SHP77 treated with DMSO at 0.1 percent for 48 hours (cell line): ENCODE results near the gene ZDHHC19.
"Not testable (repeated sequence)": the region's sequence is repeated elsewhere in the genome, so short reads cannot be mapped to it uniquely, and the experiment has no call there.

Source experiments
- DNase-seq: peaks from one replicate; lab custom pipeline; 2025; lab: John Stamatoyannopoulos, UW

The ZDHHC19 gene

DNA sequence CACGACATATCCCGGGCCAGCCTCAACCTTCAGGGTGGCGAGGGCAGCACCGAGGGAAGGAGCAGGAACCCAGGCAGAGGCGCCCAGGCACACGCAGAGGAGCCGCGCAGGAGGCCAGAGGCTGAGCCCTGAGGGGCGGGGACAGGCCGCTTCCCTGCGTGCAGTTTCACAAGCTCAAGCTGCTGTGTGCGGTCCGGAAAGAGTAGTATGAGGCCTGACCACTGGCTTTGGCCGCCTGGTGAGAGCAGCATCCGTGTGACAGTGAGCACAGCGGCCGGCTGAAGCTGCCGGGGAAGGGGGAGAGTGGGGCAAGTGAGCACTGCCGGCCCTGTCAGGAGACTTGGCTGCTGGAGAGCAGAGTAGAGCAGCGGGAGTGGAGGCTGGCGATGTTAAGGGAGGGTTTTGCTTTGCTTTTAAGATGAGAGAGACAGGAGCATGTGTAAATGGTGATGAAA, 8.7 kb downstream of the ZDHHC19 start:
- no peak for DNase-seq

DNA sequence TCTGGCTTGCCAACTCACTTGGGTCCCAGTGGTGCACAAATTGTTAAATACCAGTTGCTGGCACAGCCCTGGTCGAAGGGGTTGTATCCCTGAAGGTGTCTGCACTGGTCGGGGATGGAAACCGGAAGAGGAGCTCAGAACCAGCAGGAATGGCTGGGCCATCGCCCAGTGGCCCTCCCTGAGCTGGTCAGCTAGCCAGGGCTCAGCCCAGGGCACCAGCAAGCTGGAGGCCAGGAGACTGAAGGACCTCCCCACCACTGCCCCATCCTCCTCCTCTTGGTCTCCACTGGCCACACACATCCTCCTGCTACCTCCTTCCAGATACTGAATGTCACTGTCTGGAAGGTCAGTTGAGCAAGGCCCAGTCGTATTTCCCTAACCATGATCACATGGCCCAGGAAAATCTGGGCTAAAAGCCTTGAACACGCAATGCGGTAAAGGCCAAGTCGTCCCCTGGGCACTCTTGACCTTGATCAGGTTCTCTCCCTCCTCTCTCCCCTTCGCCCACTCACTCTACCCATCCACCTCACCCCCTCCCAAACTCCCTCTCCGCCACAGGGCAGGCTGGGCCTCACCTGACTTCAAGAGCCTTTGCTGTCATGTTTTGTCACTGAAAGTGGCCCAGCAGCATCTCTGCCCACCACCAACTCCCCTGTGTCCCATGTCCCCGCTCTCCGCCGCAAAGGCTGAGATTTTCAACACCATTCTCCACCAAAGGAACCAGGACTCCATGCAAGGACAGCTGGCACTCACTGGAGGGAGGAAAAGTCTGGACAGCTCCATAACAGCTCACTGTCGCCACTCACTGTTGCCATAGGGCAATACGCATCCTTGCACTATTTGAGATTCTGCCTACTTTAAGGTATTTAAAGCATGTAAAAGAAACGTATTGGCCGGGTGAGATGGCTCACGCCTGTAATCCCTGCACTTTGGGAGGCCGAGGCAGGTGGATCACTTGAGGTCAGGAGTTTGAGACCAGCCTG, 12.1 kb downstream of the ZDHHC19 start:
- no peak for DNase-seq

DNA sequence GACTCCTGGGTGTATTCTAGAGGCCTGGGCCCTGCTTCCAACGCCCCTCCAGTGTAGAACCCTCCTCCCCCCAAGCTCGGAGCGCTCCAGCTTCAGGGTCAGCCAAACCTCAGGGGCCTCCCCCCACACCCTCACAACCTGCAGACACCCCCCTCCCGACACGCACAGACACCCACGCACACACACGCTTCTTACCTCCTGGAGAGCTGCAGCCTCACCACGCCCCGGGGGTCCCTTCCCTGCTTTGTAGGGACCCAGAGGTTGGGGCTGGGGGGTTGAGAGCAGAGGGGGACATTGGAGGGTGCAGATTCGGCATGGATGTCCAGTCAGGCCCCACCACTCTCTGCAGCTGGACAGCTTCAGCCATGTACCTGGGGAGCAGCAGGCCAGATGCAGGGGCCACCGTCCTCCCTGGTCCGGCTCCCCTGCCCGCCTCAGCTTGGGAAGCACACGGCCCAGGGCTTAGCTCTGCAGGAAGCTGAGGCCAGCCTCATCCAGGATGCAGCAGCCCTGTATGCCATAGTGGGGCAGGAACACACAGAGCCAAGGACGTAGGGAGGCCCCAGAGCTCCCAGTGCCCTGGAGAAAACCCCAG, 13.0 kb downstream of the ZDHHC19 start:
- no peak for DNase-seq

- DNase-seq: no peak
Measured at GRCh38 chr3:196197524-196197923, 13.7 kb downstream of the ZDHHC19 start.

DNA sequence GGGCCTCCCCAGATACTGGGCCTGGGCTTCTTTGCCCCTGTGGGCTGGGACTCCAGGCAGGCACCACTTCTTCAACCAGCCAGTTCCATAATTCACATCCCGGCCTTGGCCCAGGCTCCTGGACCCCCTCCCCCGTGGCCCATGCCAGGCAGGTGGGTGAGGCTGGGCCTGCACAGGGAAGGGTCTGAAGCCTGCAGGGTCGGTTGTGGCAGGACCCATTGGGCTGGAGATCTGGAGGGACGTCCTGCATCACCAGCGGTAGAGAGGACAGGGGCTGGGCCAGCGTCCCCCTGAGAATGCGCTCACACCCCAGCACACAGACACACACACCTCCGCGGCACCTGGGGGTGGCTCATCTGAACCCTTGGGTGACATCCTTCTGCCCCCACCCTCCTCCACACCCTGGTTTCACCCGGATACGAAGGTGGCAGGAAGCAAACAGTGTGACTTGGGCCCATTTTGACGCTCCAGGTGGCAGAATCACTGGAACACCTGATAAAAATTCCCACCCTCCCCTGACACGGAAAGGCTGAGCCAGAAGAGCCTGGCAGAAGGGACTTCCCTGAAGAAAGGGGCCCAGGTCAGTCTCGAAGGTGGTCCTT, 15.4 kb downstream of the ZDHHC19 start:
- no peak for DNase-seq

DNA sequence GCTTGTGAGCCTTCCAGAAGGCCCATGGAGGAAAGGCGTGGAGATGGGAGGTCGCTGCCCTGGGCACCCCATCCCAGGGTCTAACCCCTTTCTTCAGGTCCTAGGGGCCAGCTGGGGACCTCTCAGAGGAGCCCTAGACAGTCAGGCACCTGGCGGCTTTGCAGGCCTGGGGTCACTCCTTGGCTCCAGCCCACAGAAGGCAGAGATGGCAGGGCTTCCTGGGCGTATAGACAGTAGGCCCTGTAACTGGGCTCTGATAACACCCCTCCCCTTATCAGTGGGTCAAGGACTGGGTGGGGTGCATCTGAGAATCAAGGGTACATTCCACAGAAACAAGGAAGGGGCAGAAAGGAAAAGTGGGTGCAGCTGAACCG, 16.7 kb downstream of the ZDHHC19 start:
- DNase-seq: no peak

DNA sequence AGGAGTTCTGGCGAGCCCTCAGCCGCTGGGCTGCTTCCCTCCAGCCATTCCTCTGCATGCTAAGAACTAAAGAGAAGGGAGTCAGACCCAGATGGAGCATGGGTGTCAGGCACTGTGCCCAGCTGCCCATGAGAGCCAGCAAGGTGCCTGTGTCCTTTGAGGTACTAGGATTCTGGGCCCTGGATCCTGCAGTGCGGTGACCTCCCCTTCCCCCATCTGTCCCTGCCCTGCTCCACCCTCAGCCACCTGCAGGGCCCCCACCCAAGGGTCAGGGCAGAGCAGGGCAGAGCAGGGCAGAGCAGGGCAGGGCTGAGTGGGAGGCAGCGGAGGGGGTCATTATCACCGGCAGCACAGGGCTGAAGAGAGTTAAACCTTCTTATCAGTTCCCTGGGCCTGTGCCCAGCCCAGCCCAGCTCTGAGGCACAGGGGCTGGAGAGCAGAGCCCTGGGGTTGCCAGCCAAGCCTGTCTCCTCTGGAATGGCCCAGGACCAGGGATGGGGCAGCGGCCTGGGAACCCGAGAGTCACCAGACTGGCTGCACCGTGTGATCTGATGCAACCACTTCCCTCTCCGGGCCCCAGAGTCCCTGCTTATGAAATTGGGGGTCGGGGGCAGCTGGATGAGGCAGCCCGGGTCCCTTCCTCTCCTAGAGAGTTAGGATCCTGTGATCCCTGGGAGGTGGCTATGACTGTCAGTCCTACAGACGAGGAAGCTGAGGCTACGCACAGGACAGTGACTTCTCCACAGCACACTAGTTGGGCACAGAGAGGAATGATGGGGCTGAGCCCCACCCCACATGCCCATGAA, 17.3 kb downstream of the ZDHHC19 start:
- DNase-seq: no peak

DNA sequence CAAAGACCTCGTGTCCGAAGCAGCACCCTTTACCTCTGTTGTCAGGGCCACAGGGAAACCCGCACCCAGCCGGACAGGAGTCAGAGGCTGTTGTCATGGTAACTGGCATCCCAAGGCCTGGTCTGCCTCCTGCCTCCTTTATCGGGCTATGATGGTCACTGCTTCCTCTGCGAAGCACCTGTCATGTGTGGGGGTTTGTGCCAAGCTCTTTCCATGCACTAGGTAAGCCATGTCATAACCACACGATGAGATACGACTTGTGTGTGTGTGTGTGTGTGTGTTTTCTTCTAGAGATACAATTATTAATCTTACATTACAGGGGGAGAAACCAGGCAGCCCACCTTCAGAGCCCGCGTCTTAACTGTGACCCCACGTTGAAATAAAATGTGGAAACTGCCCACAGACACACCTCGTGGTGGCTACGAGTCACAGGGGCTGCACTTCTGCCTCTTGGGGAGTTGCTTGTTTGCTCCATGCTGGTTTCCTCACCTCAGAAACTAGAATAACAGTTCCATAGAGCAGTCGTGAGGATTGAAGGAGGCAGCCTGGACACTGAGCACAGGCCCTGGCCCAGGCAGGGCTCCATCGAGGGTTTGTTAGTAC, 18.0 kb downstream of the ZDHHC19 start:
- DNase-seq: no peak

- no peak for DNase-seq
Measured at GRCh38 chr3:196192524-196193051, 18.6 kb downstream of the ZDHHC19 start.

GRCh38 chr3:196192036-196192523, 19.1 kb downstream of the ZDHHC19 start:
- no peak for DNase-seq

GRCh38 chr3:196189566-196190347, 21.4 kb downstream of the ZDHHC19 start:
- no peak for DNase-seq

- DNase-seq: no peak
Measured at GRCh38 chr3:196186651-196187573, 24.3 kb downstream of the ZDHHC19 start.

- DNase-seq: no peak
Measured at GRCh38 chr3:196184881-196185280, 26.3 kb downstream of the ZDHHC19 start.

DNA sequence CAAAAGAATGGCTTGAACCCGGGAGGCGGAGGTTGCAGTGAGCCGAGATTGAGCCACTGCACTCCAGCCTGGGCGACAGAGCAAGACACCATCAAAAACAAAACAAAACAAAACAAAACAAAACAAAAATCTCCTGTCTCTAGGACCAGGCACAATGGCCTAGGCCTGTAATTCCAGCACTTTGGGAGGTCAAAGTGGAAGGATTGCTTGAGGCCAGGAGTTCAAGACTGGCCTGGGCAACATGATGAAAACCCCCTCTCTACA, 27.1 kb downstream of the ZDHHC19 start:
- DNase-seq: not testable (repeated sequence)

- DNase-seq: no peak
Measured at GRCh38 chr3:196181127-196181546, 30.1 kb downstream of the ZDHHC19 start.

DNA sequence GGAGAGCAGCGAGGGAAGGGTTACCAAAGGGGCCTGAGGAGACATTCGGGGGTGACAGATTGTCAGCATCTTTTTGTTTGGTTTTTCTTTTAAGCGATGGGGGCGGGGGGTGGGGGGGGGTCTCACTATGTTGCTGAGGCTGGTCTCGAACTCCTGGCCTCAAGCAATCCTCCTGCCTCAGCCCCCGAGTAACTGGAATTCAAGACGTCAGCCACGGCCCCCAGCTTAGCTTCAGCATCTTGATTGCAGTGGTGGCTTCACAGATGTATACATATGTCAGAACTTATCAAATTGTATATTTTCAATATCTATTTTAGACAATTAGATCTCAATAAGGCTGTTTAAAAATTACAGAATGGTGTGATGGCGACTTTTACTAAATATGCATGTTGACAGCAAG, 30.9 kb downstream of the ZDHHC19 start:
- DNase-seq: no peak

DNA sequence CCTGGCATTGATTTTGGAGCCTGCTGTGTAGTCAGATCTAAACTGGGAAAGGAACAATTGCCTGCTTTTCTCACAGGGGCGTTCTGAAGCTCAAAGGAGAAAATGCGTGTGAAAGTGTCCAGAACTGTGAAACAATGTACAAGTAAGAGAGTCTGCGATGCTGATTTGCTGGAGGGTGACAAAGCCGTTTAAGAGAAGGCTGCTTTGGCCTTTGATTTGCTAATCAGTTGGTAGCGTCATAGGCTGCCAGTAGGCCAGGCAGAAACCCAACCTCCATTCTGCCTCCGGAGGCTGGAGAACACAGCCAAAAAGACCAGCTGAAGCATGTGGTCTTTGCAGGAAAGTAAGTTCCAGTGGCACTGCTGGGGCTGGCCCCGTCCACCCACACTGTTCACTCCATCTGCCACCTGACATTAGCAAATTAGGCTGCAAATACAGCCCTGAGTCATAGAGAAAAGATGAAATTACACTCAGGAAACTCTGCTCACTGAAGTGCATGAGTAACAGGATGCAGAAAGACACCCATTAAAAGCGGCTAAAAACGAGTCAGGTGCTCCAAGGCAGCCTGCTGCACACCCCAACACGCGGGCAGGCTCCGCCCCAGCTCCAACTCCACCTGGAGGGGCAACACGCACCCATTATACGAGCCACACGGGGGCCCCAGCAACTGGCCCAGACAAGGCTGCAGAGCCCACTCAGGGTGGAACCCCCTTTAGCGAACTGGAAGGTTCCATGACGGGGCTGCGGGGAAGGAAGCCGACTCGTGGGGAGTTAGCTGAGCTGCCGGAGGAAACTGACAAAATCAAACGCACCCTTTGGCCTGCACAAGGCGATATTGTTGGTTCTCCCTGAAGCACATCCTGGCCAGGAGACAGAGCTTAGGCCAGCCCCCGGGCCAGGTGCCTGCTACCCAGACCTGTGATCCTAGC, 31.6 kb downstream of the ZDHHC19 start:
- peak; percentile 24 for DNase-seq

- DNase-seq: no peak
Measured at GRCh38 chr3:196178993-196179379, 32.2 kb downstream of the ZDHHC19 start.
